GM18519 (cell line): ENCODE results near the gene DUSP6.

ENCODE experiments used
- ATAC-seq: cut with Tn5 transposase; IDR thresholded peaks from one replicate; pipeline ENCODE4 v1.9.1; 2021; ENCODE audit warnings: mild to moderate bottlenecking, moderate library complexity; ENCODE audit not compliant: unreplicated experiment, low FRiP score

The DUSP6 gene, protein sequence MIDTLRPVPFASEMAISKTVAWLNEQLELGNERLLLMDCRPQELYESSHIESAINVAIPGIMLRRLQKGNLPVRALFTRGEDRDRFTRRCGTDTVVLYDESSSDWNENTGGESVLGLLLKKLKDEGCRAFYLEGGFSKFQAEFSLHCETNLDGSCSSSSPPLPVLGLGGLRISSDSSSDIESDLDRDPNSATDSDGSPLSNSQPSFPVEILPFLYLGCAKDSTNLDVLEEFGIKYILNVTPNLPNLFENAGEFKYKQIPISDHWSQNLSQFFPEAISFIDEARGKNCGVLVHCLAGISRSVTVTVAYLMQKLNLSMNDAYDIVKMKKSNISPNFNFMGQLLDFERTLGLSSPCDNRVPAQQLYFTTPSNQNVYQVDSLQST

DNA sequence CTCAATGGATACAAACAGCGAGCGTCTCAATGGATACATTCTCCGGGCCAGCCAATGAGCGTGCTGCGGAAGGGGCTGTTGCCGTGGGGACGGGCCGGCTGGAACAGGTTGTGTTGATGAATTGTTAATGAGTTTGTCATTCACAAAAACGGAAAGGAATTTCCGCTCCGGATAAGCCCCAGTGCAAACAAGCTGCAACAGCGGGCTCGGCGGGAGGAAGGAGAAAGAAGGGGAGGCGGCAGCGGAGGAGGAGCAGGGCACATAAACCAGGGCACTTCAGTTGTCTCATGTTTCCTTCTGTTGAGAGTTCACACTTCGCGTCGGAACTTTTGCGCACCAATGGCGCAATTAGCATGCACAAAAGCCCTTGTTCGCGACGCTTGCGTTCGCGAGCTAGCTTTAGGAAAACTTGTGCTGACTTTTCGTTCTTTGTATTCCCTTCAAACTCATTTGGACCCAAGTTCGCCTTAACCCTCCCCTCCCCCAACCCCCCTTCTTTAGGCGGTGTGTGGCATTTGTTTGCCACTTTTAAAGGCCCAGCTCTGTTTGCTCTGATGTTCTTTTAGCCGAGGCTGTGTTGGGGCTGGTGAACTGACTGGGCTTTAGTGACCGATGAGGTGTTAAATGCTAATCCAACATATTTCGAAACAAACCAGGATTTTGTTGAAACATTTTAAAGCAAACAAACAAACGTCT lies at the start of gene DUSP6:
Gene DUSP6, minus strand, starts transcription at position 10 of the 696 bp plus-strand sequence. CDS start 462 bp downstream, outside the sequence.
- peak; percentile 22 for ATAC-seq

DNA sequence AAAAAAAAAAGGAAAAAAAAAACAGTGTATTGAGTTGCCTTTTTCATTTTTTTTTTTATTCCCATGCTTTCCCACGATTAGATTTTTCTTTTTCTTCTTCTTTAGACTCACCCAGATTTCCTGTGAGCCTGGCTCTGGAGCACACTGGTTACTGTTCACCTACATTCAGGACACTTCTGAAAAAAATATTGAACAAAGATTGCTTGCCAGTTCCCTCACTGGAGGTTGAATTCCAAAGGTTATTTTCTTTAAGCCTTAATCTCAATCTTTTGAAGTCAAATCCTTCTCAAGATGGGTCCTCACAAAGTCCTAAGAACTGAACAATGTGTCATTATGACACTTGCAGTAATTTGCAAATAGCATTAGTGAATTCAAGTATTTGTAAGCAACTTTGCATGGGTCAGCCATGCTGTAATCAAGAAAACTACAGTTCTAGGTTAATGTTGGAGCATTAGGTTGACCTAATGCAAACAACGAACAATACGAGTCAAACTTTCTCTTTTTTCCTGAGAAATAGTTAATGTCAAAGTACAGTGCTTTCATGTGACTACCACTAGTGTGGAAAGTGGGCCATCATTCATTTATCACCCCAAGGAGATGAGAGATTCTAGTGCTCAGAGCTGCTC lies 49.2 kb upstream of the DUSP6 start:
- no peak for ATAC-seq

DNA sequence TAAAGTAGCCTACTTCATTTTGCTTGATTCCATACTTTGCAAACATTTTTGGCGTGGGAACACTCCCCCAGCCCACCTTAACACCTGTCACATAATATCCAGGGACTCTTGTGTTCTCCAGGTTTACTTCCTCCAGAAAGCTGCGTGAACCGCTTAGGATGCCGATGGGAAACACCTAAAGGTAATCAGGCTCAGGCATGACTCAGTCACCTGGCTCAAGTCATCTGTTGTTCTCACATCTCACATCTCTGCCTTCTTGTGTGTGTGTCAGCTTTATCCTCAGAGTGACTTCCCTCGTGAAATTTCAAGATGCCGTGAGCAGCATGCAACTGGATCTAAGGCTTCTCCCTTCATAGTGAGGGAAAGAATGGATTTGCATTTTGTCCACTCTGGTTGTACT lies 48.1 kb upstream of the DUSP6 start:
- no peak for ATAC-seq

DNA sequence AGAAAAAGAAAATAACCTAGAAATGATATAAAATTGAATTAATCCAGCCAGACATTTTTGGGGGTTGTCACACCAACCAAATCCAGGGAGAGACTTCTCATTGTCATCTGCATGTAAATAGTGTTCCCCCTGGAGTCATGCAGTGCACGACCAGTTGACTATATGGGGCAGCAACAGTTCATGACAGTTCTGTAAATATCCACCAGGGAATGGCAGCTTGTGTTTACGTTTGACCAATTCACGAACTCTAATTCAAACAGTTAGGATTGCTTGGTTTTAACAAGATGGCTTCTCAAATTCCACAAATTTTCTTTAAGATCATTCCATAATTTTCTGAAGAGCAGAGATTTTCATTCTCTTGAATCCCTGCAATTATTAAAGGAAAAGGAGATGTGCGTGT lies 43.4 kb upstream of the DUSP6 start:
- no peak for ATAC-seq

DNA sequence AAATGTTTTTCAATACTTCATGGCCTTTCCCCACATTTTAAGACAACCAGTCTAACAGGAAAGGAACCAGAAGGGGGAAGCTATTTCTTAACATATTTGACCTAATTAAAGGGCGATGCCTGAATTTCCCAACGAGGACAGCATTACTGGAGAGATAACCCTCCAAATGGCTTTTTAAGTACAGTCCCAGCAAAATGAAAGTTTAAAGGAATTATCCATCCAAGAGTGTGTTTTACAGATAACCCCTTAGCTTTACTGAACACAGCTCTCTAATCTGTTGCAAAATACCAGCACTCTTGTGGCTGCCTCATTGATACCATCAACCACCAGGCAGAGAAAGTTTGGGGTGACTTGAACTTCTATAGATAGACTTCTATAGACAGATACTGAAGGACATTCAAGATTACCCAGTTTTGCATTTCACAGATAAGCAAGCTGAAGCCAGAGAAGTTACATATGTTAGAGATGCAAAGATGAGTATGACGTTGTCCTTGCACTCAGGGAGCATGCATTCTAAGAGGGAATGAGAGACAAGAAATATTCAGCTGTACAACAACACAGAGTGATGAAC lies 41.3 kb upstream of the DUSP6 start:
- no peak for ATAC-seq

DNA sequence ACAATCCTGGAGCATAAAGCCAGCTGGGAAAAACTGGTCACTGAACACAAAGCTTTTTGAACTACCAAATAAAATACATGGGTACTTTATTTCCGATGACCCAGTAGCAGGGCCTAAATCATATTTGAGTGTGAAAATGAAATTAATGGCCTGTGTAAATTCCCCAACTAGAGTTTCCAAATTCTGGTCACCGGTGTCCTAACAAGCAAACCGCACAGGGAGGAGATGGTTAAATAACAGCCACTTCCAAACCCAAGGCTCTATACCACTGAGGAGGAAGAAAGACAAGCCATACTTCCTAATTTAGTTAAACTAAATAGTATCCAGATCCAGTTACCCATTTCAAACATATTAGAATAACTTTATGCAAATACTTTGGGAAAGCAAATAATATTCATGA lies 40.1 kb upstream of the DUSP6 start:
- no peak for ATAC-seq

DNA sequence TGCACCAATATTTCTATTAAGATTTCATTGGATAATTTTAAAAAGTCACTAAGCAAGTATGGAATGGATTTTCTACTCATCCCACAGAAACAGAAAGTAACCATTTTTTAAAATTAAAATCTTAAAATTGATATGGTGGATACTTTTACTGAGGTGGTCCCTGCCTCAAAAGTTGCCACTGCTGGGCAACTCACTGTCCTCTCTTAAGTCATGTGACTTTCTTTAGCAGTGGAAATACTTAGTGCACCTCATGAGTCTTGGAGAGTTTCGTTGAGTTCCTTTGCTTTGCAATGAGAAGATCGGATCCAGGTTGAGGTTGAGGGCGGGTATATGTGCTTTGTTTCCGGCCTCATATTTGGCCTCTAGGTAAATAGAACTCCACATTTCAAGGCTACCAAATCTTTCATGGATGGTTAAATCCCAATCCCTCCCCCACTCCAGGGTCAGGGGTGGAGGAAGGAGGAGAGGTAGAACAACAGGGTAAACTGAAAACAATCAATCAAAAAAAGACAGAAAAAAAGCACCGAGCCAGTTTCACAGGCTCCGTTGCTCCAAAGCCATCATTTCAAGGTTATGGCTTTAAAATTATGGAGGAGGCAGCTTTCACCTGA lies 39.5 kb upstream of the DUSP6 start:
- no peak for ATAC-seq

DNA sequence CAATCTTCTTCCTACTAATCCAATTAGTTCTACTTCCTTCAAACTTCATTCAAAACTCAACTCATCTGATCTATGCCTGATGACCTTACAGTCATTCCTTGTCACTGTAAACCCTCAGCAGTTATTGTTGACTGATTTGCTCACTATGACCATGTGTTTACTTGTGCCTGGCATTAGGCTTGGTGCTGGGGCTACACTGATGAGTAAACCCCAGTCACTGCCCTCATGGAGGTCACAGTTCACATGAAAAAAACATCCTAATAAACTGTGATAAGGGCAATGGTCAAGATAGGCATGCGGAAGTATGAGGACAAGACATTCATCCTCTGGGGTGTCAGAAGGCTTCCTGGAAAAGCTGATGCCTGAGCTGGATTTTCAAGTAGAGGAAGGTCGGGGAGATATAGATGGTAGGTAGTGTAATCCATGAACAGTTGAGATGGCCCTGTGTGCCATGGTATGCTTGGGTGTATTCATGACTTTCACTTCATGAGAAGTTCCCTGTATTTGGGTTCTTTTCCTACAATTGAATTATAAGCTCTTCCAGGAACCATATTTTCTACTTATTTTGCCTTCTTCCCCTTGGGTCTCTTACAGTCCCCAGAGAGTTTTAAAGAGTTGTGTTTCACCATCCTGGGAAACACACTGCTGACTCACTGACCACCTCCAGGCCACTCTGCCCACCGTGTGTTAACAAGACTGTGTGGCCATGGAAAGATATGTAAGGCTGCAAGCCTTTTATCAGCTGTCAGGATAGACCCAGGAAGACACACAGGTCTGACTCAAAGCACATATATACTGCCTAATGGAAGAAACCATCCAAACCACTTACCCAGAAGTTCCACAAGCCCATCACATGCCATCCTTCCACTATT lies 38.7 kb upstream of the DUSP6 start:
- ATAC-seq: no peak

DNA sequence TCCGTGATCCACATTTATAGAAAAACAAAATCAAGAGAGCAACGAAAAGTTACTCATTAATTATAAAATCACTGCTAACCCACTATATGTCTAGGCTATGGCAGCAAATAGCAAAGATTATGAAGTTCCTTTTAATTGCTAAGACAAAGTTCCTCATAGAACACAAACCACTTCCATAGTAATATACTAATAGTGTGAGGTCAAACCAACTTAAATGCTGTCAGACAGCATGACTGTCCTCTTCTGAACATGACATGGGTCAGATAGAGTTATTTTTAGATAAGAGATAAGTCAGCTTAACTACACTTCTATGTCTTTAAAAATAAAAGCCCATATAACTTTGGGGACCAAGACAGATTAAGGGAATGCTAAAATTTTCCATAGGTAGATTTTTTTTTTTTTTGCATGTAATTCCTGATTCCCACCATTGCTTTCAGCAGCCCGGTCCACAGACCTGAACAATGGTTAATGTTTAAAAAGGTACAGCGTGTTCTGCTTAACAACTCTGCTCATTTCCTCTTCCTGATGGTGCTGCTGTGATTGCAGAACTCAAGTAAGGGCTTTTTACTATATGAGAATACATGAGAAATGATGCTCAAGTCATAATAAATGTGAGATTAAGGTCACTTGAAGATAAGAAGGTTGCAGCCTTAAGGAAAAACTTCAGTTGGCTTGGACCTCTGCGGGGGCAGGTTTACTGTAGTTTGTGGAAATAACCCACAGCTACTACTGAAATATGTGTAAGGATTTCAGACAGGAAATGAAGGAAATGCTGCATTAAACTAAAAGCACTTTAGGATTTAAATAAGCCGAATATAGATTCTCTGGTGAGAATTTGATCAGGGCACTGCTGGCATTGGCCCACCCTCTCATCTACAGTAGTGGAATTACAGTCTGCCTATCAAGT lies 37.7 kb upstream of the DUSP6 start:
- no peak for ATAC-seq

DNA sequence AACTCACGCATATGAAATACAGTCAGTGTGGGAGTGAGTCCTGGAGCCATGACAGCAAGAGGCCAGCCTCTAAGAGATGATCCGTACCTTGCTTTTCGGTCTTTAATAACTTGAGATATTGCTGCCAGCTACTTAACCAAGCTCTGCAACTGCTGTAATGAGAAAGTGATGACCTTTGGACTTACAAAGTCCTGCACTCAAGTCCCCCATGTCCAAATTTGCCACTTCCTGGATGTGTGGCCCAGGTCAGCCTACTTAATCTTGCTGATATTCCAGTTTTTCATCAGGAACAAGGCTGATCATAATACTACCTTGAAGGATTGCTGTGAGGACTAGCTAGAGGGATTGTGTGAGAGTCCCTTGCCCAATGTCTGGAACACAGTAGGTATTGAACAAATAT lies 33.8 kb upstream of the DUSP6 start:
- no peak for ATAC-seq

DNA sequence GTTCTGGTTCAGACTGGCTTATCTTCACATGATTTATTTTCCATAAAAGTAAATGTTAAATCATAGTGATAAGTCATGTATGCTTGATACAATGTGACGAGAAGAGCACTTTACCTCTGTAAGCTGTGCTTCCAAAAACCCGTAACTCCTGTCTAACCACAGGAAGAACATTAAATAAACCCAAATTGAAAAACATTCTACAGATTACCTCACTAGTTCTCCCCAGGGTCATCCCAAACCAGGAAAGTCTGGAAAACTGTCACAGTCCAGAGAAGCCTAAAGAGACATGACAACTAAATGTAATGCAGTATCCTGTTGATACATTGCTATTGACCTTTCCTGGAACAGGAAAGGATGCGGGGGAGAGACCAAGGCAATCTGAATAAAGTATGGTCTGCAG lies 32.5 kb upstream of the DUSP6 start:
- ATAC-seq: no peak

DNA sequence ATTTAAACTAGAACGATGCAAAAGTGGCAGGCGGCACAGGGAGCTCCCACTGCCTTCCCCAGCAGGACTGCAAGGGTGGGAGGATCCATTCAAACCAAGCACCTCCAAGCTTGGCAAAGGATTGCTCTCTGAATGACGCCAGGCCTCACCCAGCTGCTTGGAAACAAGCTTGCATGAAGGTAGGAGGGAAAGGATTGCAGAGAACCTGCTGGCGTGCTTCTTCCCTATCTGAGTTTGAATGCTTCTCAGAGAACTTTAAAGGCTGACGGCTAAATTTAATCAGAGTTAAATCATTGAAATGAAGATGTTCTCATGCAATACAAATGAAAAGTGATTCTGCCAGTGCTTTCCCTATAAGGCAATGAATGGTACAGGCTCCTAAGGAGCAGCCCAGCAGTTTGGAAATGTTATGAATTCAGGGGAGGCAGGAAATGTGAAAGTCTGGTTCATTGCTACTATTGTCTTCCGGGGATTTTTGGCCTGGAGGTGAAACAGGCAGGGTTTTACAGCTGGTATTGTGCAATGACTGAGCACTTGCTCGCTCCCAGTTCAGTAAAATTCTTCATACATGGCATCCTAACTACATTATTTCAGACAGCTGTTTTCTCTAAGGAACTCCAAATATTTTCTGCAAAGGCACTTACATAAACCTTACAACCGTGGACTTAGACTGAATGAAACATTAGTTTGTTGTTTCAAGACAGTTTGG lies 31.9 kb upstream of the DUSP6 start:
- ATAC-seq: no peak

DNA sequence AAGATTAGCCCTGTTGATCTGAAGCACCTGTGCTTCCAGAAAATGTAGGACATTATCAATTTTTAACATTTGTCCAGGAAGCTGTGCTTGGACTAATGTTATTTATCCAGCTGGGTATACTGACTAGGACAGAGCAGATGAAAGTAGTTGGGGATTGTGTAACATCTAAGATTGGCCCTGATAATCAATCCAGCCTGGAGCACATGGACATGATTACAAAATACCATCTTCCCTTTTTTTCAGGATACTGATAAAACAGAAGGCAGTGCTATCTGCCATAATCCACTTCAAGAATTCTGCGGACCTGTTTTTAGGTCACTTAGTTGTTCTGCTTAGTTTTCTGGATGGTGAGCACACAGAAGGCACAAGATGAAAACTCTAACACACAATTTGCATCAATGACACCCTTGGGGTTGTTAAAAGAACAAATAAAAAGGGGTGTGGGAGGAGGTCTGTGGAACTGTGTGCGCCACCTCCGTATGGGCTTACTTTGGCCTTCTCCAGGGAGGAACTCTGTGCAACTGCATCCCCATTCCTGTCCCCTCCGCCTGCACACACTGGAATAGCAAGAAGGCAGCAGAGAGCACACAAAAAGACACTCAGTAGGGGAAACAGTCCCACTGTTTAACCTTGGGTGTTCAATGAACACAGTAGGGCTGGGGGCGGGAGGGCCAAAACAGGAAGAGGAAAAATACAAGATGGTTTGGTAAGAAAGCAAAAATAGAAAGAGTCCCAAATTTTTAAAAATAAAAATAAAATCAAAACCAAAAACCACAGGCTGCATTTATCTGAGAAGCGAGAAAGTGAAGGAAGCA lies 31.1 kb upstream of the DUSP6 start:
- no peak for ATAC-seq

DNA sequence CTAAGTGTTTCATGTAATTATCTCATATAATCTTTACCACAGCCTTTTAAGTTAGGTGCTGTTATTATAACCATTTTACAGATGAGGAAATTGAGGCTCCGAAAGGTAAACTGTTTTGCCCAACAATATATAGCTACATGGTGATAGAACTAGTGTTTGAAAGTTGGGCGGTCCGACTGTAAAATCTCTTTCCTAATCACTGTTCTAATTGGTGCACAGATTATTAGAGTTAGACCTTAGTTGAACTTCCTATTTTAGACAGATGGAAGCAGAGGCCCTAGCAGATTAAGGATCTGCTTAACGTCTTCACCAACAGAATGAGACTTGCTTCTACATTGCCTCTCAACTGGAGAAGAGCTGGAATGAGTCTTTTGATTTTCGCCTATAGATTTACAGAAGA lies 30.0 kb upstream of the DUSP6 start:
- ATAC-seq: no peak

DNA sequence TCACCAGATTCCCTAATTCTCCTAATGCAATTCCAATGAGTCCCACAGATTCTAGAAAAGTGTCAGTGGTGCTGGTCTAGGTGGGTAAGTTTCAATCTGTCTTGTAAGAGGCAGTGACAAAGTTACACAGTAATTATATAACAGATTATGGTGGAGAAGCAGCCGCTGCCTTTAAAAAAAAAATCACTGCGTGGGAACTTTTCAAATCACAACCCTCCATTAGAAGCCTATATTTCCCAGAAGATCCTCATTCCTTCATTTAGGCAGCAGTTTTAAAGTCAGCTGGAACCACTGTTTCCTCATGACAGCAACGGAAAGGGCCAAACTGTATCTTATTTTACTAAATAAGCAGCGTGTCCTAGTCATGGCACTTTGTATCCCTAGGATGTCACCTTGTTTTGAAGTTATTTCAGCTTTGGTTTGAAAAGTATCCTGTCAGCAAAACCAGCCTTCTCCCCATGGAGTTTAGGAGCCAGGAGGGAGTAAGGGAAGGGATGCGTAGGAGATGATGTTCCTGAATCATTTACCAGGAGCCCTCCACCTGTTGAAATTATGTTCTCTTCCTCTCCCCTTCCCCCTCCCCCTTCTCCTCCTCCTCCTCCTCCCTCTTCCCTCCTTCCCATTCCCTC lies 27.7 kb upstream of the DUSP6 start:
- ATAC-seq: no peak

DNA sequence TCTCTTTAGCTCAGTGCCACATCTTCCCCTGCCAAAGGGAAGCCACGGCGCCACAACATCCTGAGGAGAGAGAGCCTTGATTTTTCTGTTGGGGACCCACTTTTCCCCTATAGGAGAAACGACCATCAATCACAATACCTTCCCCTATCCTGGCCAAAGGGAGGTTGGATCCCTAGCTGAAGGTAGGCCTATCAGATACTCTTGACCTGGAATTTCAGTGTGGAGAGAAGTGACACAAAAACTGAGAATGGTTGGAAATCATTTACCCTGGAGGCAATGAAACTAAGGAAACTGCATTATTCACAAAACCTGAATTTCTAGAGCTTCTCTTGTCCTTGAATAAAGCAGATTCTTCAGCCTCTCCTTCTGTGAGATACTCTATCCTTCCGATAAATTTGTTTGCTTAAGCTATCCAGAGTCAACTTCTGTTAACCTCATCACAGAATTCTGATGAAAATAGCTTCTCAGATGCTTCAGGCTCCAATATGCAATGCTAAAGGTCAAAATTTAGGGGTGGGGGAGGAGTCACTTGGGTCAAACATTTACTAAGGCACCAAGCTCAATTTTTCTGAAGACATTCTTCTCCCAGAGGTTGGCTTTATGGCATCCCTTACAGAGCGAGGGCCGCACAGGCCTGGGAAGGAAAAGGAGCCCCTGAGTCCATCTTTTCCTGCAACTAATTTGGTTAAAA lies 27.0 kb upstream of the DUSP6 start:
- no peak for ATAC-seq
